HTR-8/SVneo (cell line): ENCODE results near the gene TSPAN8.
"Not testable (repeated sequence)": the region's sequence is repeated elsewhere in the genome, so short reads cannot be mapped to it uniquely, and the experiment has no call there.

Experiments
- DNase-seq: peaks from one replicate; pipeline ENCODE4 v3.0.0; 2011; ENCODE audit warnings: low spot score, mixed read lengths; ENCODE audit not compliant: insufficient read length
- FAIRE-seq: peaks from 2 replicates; lab custom pipeline; 2011; peaks lifted over from hg19 to GRCh38; lab: Jason Lieb, UNC

Gene TSPAN8

GRCh38 chr12:71165780-71166179 lies 8.0 kb upstream of the TSPAN8 start:
- not testable (repeated sequence) for DNase-seq, FAIRE-seq

- DNase-seq, result no peak
- no peak for FAIRE-seq
Observed at GRCh38 chr12:71164568-71165197, 6.9 kb upstream of the TSPAN8 start.

GRCh38 chr12:71164166-71164565 lies 6.4 kb upstream of the TSPAN8 start:
- FAIRE-seq (no peak), DNase-seq (no peak)

- no peak for DNase-seq
- FAIRE-seq, result no peak
Observed at GRCh38 chr12:71162832-71163763, 5.3 kb upstream of the TSPAN8 start.

- FAIRE-seq (no peak), DNase-seq (no peak)
Observed at GRCh38 chr12:71161591-71161990, 3.8 kb upstream of the TSPAN8 start.

GRCh38 chr12:71160585-71160984 lies 2.8 kb upstream of the TSPAN8 start:
- FAIRE-seq (no peak), DNase-seq (peak; percentile 5)

GRCh38 chr12:71159878-71160277 lies 2.1 kb upstream of the TSPAN8 start:
- no peak for FAIRE-seq
- DNase-seq, result no peak

GRCh38 chr12:71159264-71159663 lies 1.5 kb upstream of the TSPAN8 start:
- no peak for DNase-seq
- FAIRE-seq, result no peak

GRCh38 chr12:71158361-71158882 lies 623 bp upstream of the TSPAN8 start:
- no peak for FAIRE-seq
- DNase-seq, result no peak

- DNase-seq, result no peak
Observed at GRCh38 chr12:71155225-71155624, 2.6 kb downstream of the TSPAN8 start.

GRCh38 chr12:71152851-71153250 lies 4.9 kb downstream of the TSPAN8 start:
- DNase-seq (no peak), FAIRE-seq (no peak)

More at GRCh38 chr12:71155225-71155624, 2.6 kb downstream of the TSPAN8 start:
- FAIRE-seq, result no peak

- not testable (repeated sequence) for FAIRE-seq, DNase-seq
Observed at GRCh38 chr12:71150041-71150440, 7.8 kb downstream of the TSPAN8 start.

- FAIRE-seq (no peak), DNase-seq (no peak)
Observed at GRCh38 chr12:71144682-71145081, 13.1 kb downstream of the TSPAN8 start.

GRCh38 chr12:71142956-71143355 lies 14.8 kb downstream of the TSPAN8 start:
- FAIRE-seq, result no peak
- DNase-seq, result no peak

- DNase-seq, result no peak
- no peak for FAIRE-seq
Observed at GRCh38 chr12:71142016-71142415, 15.8 kb downstream of the TSPAN8 start.

- FAIRE-seq (no peak), DNase-seq (no peak)
Observed at GRCh38 chr12:71141378-71141926, 16.3 kb downstream of the TSPAN8 start.

GRCh38 chr12:71139153-71139735 lies 18.6 kb downstream of the TSPAN8 start:
- FAIRE-seq (no peak), DNase-seq (no peak)

- FAIRE-seq (no peak), DNase-seq (no peak)
Observed at GRCh38 chr12:71138011-71138410, 19.8 kb downstream of the TSPAN8 start.

- FAIRE-seq (no peak), DNase-seq (no peak)
Observed at GRCh38 chr12:71135812-71136176, 22.0 kb downstream of the TSPAN8 start.

GRCh38 chr12:71135077-71135811 lies 22.6 kb downstream of the TSPAN8 start:
- FAIRE-seq (no peak), DNase-seq (no peak)
